Gastrocnemius medialis (tissue), 4 donors: ENCODE data around the gene PTGIR.

Source experiments
- CTCF ChIP-seq, 5 experiments: fragments of 450-650 bp in 3 of 5; fragments of 200-600 bp in 2 of 5; sonication (generic) in 2 of 5; IDR thresholded peaks in 4 of 5; conservative IDR thresholded peaks in 1 of 5; 1 replicate in 4 of 5; 2 replicates in 1 of 5; pipeline ENCODE4 v1.5.1; 2016 to 2019; ENCODE audit warnings: antibody characterized with exemption in 5 of 5, mild to moderate bottlenecking in 3 of 5, moderate library complexity in 3 of 5
- POLR2A ChIP-seq, 2 donors: fragments of 450-650 bp; IDR thresholded peaks; one replicate each; pipeline ENCODE4 v1.6.1; 2017; ENCODE audit warnings: antibody characterized with exemption in 2 of 2, mild to moderate bottlenecking in 2 of 2, moderate library complexity in 2 of 2

DNA sequence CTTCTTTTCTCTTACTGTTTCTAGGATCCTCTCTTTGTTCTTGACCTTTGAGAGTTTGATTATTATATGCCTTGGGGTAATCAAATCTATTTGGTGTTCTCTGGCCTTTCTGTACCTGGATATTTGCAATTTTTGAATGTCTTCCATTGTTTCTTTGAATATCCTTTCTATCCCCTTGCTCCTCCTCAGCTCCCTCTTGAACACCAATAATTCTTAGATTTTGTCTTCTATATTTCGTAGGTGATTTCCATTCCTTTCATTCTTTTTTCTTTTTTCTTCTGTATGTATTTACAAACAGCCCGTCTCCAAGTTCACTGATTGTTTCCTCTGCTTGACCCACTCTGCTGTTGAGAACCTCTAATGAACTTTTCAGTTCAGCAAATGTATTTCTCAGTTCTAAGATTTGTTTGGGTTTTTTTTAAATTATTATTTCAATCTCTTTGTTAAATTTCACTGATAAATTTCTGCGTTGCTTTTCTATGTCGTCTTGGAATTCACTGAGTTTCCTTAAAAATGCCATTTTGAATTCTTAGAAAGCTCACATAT, 26.4 kb downstream of the PTGIR start:
- TF ChIP-seq CTCF (IDR thresholded peaks at IDR 0.05 in 4 of 5, conservative IDR thresholded peaks at IDR 0.05 in 1 of 5) (no peak), POLR2A (IDR thresholded peaks at IDR 0.05) (no peak)
